Measurements from ENCODE around the gene MYRIP. TPM values are rescaled to one million over a fixed set of nuclear protein-coding genes. Genes with fewer than 3 reads are reported as not detected.

The MYRIP gene
- total and polyA plus RNA-seq, 2 experiments from 2014 or later, result 1.5 to 1.8 TPM

DNA sequence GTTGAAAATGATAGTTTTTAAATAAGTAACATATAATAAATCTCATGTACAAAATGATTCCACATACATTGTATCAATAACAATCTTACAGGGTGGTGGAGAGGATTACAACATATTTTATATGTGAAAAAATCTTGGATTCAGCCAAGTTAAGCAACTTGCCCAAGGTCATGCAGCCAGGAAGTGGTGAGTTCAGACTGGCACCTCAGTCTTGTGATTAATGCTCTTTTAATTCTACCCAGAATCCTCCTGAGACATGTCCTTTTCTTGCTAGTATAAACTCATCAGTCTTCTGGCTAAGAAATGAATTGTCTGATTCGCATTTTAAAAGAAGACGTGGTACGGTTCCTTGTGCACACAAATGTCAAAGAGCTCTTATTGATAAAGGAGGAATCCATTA is 4.5 kb upstream of the MYRIP start:
- DNase-seq (ENCODE audit: low spot score) (no peak), ATAC-seq (no peak)
- no peaks in the 10 kb centered on the region for H3K36me3 ChIP-seq (ENCODE audit: insufficient read depth)
- Mint-ChIP-seq H3K9me3 (peaks cover 10% of the 10 kb centered on the region; the same call in 1 of the 3 replicates), H3K27me3 (ENCODE audit: insufficient read depth, low read depth, poor library complexity) (peaks cover 14% of the 10 kb centered on the region), H3K4me3 (no peak overlapping the region), H3K27ac (no peak overlapping the region), H3K4me1 (peaks cover 11% of the 10 kb centered on the region), H3K36me3 (ENCODE audit: low read depth) (no peaks in the 10 kb centered on the region; the same call in 2 of the 3 replicates)
- peaks cover 33% of the 10 kb centered on the region for H3K27me3 ChIP-seq (ENCODE audit: insufficient read depth)
- TF ChIP-seq, protein P1, sequence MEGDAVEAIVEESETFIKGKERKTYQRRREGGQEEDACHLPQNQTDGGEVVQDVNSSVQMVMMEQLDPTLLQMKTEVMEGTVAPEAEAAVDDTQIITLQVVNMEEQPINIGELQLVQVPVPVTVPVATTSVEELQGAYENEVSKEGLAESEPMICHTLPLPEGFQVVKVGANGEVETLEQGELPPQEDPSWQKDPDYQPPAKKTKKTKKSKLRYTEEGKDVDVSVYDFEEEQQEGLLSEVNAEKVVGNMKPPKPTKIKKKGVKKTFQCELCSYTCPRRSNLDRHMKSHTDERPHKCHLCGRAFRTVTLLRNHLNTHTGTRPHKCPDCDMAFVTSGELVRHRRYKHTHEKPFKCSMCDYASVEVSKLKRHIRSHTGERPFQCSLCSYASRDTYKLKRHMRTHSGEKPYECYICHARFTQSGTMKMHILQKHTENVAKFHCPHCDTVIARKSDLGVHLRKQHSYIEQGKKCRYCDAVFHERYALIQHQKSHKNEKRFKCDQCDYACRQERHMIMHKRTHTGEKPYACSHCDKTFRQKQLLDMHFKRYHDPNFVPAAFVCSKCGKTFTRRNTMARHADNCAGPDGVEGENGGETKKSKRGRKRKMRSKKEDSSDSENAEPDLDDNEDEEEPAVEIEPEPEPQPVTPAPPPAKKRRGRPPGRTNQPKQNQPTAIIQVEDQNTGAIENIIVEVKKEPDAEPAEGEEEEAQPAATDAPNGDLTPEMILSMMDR (conservative IDR thresholded peaks at IDR 0.05; ENCODE audit: low read depth in 2 of 2), result no peak
- TF ChIP-seq, protein P2, sequence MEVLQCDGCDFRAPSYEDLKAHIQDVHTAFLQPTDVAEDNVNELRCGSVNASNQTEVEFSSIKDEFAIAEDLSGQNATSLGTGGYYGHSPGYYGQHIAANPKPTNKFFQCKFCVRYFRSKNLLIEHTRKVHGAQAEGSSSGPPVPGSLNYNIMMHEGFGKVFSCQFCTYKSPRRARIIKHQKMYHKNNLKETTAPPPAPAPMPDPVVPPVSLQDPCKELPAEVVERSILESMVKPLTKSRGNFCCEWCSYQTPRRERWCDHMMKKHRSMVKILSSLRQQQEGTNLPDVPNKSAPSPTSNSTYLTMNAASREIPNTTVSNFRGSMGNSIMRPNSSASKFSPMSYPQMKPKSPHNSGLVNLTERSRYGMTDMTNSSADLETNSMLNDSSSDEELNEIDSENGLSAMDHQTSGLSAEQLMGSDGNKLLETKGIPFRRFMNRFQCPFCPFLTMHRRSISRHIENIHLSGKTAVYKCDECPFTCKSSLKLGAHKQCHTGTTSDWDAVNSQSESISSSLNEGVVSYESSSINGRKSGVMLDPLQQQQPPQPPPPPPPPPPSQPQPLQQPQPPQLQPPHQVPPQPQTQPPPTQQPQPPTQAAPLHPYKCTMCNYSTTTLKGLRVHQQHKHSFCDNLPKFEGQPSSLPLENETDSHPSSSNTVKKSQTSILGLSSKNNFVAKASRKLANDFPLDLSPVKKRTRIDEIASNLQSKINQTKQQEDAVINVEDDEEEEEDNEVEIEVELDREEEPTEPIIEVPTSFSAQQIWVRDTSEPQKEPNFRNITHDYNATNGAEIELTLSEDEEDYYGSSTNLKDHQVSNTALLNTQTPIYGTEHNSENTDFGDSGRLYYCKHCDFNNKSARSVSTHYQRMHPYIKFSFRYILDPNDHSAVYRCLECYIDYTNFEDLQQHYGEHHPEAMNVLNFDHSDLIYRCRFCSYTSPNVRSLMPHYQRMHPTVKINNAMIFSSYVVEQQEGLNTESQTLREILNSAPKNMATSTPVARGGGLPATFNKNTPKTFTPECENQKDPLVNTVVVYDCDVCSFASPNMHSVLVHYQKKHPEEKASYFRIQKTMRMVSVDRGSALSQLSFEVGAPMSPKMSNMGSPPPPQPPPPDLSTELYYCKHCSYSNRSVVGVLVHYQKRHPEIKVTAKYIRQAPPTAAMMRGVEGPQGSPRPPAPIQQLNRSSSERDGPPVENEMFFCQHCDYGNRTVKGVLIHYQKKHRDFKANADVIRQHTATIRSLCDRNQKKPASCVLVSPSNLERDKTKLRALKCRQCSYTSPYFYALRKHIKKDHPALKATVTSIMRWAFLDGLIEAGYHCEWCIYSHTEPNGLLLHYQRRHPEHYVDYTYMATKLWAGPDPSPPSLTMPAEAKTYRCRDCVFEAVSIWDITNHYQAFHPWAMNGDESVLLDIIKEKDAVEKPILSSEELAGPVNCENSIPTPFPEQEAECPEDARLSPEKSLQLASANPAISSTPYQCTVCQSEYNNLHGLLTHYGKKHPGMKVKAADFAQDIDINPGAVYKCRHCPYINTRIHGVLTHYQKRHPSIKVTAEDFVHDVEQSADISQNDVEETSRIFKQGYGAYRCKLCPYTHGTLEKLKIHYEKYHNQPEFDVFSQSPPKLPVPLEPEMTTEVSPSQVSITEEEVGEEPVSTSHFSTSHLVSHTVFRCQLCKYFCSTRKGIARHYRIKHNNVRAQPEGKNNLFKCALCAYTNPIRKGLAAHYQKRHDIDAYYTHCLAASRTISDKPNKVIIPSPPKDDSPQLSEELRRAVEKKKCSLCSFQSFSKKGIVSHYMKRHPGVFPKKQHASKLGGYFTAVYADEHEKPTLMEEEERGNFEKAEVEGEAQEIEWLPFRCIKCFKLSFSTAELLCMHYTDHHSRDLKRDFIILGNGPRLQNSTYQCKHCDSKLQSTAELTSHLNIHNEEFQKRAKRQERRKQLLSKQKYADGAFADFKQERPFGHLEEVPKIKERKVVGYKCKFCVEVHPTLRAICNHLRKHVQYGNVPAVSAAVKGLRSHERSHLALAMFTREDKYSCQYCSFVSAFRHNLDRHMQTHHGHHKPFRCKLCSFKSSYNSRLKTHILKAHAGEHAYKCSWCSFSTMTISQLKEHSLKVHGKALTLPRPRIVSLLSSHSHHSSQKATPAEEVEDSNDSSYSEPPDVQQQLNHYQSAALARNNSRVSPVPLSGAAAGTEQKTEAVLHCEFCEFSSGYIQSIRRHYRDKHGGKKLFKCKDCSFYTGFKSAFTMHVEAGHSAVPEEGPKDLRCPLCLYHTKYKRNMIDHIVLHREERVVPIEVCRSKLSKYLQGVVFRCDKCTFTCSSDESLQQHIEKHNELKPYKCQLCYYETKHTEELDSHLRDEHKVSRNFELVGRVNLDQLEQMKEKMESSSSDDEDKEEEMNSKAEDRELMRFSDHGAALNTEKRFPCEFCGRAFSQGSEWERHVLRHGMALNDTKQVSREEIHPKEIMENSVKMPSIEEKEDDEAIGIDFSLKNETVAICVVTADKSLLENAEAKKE (CRISPR knock-in tag; IDR thresholded peaks at IDR 0.05), result no peak
- no peak for TF ChIP-seq ZNF331 (CRISPR knock-in tag; IDR thresholded peaks at IDR 0.05; ENCODE audit: low read depth)
- no peak overlapping the region for H3K4me3 ChIP-seq
- H3K4me1 ChIP-seq (ENCODE audit: insufficient read depth), result peaks cover 8% of the 10 kb centered on the region; the same call in 1 of the 2 replicates
- H3K4me2 ChIP-seq, result no peak overlapping the region
- peaks cover 10% of the 10 kb centered on the region; the same call in 1 of the 2 replicates for H3K9me2 ChIP-seq (ENCODE audit: insufficient read depth)
- H3K79me2 ChIP-seq (replicated peaks; ENCODE audit: insufficient read depth), result no peaks in the 10 kb centered on the region
- H3F3A ChIP-seq (replicated peaks; ENCODE audit: low read depth), result peaks cover 13% of the 10 kb centered on the region; the same call in 1 of the 2 replicates
- no peak overlapping the region for H2AFZ ChIP-seq
- no peaks in the 10 kb centered on the region for H4K20me1 ChIP-seq (replicated peaks; ENCODE audit: insufficient read depth)
- H3K27ac ChIP-seq (ENCODE audit: low read depth), result no peak overlapping the region

DNA sequence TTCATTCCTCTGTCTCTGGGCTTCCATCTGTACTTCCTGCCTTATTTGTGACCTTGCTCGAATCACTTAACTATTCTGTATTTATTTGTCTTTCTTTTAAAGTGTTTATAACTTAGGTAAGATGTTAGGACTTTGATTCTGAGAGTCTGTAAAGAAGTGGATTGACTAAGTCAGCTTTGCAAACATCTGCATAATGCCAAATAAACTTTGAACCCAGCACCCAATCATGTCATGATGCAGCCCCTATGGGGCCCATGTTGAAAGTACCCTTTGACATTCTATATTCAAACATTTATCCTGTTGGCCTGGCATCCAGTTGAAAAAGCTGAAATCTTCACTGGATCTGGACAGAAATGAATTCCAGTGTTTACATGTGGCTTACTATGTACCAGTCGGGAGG is 3.8 kb upstream of the MYRIP start:
- H3K27ac Mint-ChIP-seq, result no peak overlapping the region
- H3K4me1 ChIP-seq (ENCODE audit: insufficient read depth), result peaks cover 9% of the 10 kb centered on the region
- H3K4me2 ChIP-seq, result no peak overlapping the region
- ATAC-seq (no peak), DNase-seq (ENCODE audit: low spot score) (no peak)
- no peaks in the 10 kb centered on the region for H4K20me1 ChIP-seq (replicated peaks; ENCODE audit: insufficient read depth)
- no peaks in the 10 kb centered on the region for H3K36me3 ChIP-seq (ENCODE audit: insufficient read depth)
- peaks cover 40% of the 10 kb centered on the region for H3K27me3 ChIP-seq (ENCODE audit: insufficient read depth)
- peaks cover 10% of the 10 kb centered on the region; the same call in 1 of the 2 replicates for H3K9me2 ChIP-seq (ENCODE audit: insufficient read depth)
- H3K36me3 Mint-ChIP-seq (ENCODE audit: low read depth), result no peaks in the 10 kb centered on the region; the same call in 2 of the 3 replicates
- peaks cover 10% of the 10 kb centered on the region; the same call in 2 of the 3 replicates for H3K9me3 Mint-ChIP-seq
- no peak overlapping the region for H2AFZ ChIP-seq
- no peak overlapping the region for H3K4me3 ChIP-seq
- H3K27me3 Mint-ChIP-seq (ENCODE audit: insufficient read depth, low read depth, poor library complexity), result peaks cover 21% of the 10 kb centered on the region
- H3K4me1 Mint-ChIP-seq, result peaks cover 13% of the 10 kb centered on the region
- no peak overlapping the region for H3K27ac ChIP-seq (ENCODE audit: low read depth)
- H3K4me3 Mint-ChIP-seq, result no peak overlapping the region
- H3F3A ChIP-seq (replicated peaks; ENCODE audit: low read depth), result peaks cover 19% of the 10 kb centered on the region; the same call in 1 of the 2 replicates
- no peaks in the 10 kb centered on the region for H3K79me2 ChIP-seq (replicated peaks; ENCODE audit: insufficient read depth)
- TF ChIP-seq CREB1 (CRISPR knock-in tag; IDR thresholded peaks at IDR 0.05; ENCODE audit: low read depth), result no peak
- no peak for TF ChIP-seq STAT1 (IDR thresholded peaks at IDR 0.05; ENCODE audit: unreplicated experiment)
- TF ChIP-seq, protein P3, sequence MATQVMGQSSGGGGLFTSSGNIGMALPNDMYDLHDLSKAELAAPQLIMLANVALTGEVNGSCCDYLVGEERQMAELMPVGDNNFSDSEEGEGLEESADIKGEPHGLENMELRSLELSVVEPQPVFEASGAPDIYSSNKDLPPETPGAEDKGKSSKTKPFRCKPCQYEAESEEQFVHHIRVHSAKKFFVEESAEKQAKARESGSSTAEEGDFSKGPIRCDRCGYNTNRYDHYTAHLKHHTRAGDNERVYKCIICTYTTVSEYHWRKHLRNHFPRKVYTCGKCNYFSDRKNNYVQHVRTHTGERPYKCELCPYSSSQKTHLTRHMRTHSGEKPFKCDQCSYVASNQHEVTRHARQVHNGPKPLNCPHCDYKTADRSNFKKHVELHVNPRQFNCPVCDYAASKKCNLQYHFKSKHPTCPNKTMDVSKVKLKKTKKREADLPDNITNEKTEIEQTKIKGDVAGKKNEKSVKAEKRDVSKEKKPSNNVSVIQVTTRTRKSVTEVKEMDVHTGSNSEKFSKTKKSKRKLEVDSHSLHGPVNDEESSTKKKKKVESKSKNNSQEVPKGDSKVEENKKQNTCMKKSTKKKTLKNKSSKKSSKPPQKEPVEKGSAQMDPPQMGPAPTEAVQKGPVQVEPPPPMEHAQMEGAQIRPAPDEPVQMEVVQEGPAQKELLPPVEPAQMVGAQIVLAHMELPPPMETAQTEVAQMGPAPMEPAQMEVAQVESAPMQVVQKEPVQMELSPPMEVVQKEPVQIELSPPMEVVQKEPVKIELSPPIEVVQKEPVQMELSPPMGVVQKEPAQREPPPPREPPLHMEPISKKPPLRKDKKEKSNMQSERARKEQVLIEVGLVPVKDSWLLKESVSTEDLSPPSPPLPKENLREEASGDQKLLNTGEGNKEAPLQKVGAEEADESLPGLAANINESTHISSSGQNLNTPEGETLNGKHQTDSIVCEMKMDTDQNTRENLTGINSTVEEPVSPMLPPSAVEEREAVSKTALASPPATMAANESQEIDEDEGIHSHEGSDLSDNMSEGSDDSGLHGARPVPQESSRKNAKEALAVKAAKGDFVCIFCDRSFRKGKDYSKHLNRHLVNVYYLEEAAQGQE (IDR thresholded peaks at IDR 0.05; ENCODE audit: unreplicated experiment), result no peak
- no peak for TF ChIP-seq EZH2phosphoT487 (IDR thresholded peaks at IDR 0.05; ENCODE audit: unreplicated experiment)
- no peak for TF ChIP-seq JUNB (IDR thresholded peaks at IDR 0.05; ENCODE audit: unreplicated experiment)
- TF ChIP-seq ZNF114 (CRISPR knock-in tag; IDR thresholded peaks at IDR 0.05), result no peak
